Caco-2 (cell line): Measurements from ENCODE around the gene BRD9. TPM values are rescaled to one million over a fixed set of nuclear protein-coding genes. Genes with fewer than 3 reads are reported as not detected.
A peak's percentile ranks its signal among the peaks of the same experiment; 100 is the strongest.

Source experiments
- BruUV-seq: library from RNA; stranded (reverse); fragments of 400-500 nt; replicated peaks from 2 replicates; lab custom pipeline; 2021; lab: Mats Ljungman, UMichigan
- CTCF ChIA-PET: fragments of 300-600 bp; sonication (Branson Sonifier 250); formaldehyde crosslinking; loops from one replicate; lab custom pipeline; 2022; ENCODE audit warnings: antibody characterized with exemption; lab: Charles Lee
- POLR2A ChIA-PET: fragments of 300-600 bp; sonication (Branson Sonifier 250); formaldehyde crosslinking; loops from one replicate; lab custom pipeline; 2022; ENCODE audit warnings: antibody characterized with exemption; lab: Charles Lee
- DNase-seq, 2 experiments: peaks; one replicate each; pipeline versions ENCODE4 v3.0.0 to v3.0.0-alpha.2; 2020 to 2022
- H3K27me3 ChIP-seq: replicated peaks from 2 replicates; pipeline ENCODE4 v1.6.0; 2011; ENCODE audit warnings: low read length; ENCODE audit not compliant: control insufficient read depth, insufficient read depth
- H3K36me3 ChIP-seq: 2 replicates; pipeline ENCODE4 v1.5.1; 2011; ENCODE audit warnings: low read length; ENCODE audit not compliant: control insufficient read depth, insufficient read depth
- H3K4me1 ChIP-seq: fragments of 250-450 bp; sonication (Bioruptor Pico); 2 replicates; pipeline ENCODE4 v1.5.1; 2020; ENCODE audit warnings: mild to moderate bottlenecking
- H3K4me3 ChIP-seq: 2 replicates; pipeline ENCODE4 v1.5.1; 2011; ENCODE audit warnings: low read depth, mild to moderate bottlenecking, control low read depth, low read length
- H3K9me3 ChIP-seq: fragments of 250-450 bp; sonication (Bioruptor Pico); 2 replicates; pipeline ENCODE4 v1.5.1; 2020; ENCODE audit warnings: mild to moderate bottlenecking, moderate library complexity
- H3K27ac Mint-ChIP-seq: one replicate; pipeline ENCODE4 v1.8.0; 2022; ENCODE audit warnings: mixed read lengths; ENCODE audit not compliant: unreplicated experiment
- H3K27me3 Mint-ChIP-seq: one replicate; pipeline ENCODE4 v1.8.0; 2022; ENCODE audit warnings: mixed read lengths; ENCODE audit not compliant: insufficient read depth, unreplicated experiment
- H3K36me3 Mint-ChIP-seq: one replicate; pipeline ENCODE4 v1.8.0; 2022; ENCODE audit warnings: mild to moderate bottlenecking, mixed read lengths; ENCODE audit not compliant: insufficient read depth, unreplicated experiment
- H3K4me1 Mint-ChIP-seq: one replicate; pipeline ENCODE4 v1.8.0; 2022; ENCODE audit warnings: low read depth, mixed read lengths; ENCODE audit not compliant: unreplicated experiment
- H3K4me3 Mint-ChIP-seq: one replicate; pipeline ENCODE4 v1.8.0; 2022; ENCODE audit warnings: mild to moderate bottlenecking, moderate library complexity, mixed read lengths; ENCODE audit not compliant: unreplicated experiment
- H3K9me3 Mint-ChIP-seq: one replicate; pipeline ENCODE4 v1.8.0; 2022; ENCODE audit warnings: mixed read lengths; ENCODE audit not compliant: unreplicated experiment
- CTCF ChIP-seq, 2 experiments: fragments of 200-600 bp in 1 of 2; IDR thresholded peaks; 1 replicate in 1 of 2; 2 replicates in 1 of 2; pipeline versions ENCODE4 v1.5.1 to v1.8.0; 2011 to 2022; ENCODE audit warnings: antibody characterized with exemption in 1 of 2, control low read depth in 1 of 2, inconsistent platforms in 1 of 2, low read depth in 1 of 2, low read length in 1 of 2, mild to moderate bottlenecking in 1 of 2, moderate library complexity in 1 of 2; ENCODE audit not compliant: insufficient read depth in 1 of 2, severe bottlenecking in 1 of 2, unreplicated experiment in 1 of 2
- intact Hi-C: fragments of 100-400 bp; cut with micrococcal nuclease; formaldehyde crosslinking; loops from one replicate; pipeline ENCODE4 v1.10.0; 2022; ENCODE audit not compliant: unreplicated experiment
- total RNA-seq: library from RNA; stranded (reverse); gene quantifications from 2 replicates; pipeline ENCODE4 v1.2.3, GENCODE V29; 2022

The BRD9 gene
- total RNA-seq, 1 experiment from 2014 or later, result 77.5 TPM

GRCh38 chr5:852431-853401 is 39.9 kb downstream of the BRD9 start:
- POLR2A ChIA-PET, result no interaction called here
- CTCF ChIA-PET, result no interaction called here
- no peak for TF ChIP-seq CTCF (IDR thresholded peaks at IDR 0.05; ENCODE audit: insufficient read depth in 1 of 2, low read depth in 1 of 2, low read length in 1 of 2, severe bottlenecking in 1 of 2, unreplicated experiment in 1 of 2)
- Mint-ChIP-seq H3K27me3 (peaks cover 15% of the 10 kb centered on the region), H3K4me1 (no peaks in the 10 kb centered on the region), H3K9me3 (no peaks in the 10 kb centered on the region), H3K36me3 (peaks cover 10% of the 10 kb centered on the region), H3K27ac (no peak overlapping the region), H3K4me3 (no peak overlapping the region)
- no peaks in the 10 kb centered on the region for H3K9me3 ChIP-seq
- peak in 1 of 2 experiments; percentile 27 for DNase-seq
- no peaks in the 10 kb centered on the region for H3K36me3 ChIP-seq
- BruUV-seq, result no TSS peak
- intact Hi-C loops, result no loop called here
- H3K27me3 ChIP-seq, result peaks cover 3% of the 10 kb centered on the region; the same call in 1 of the 2 replicates
- H3K4me3 ChIP-seq, result no peak overlapping the region
- peaks cover 21% of the 10 kb centered on the region for H3K4me1 ChIP-seq

- H3K4me3 ChIP-seq, result no peak overlapping the region
- peaks cover 21% of the 10 kb centered on the region for H3K4me1 ChIP-seq
- POLR2A ChIA-PET, result no interaction called here
- Mint-ChIP-seq H3K27ac (no peak overlapping the region), H3K4me3 (no peak overlapping the region), H3K36me3 (peaks cover 6% of the 10 kb centered on the region), H3K4me1 (no peaks in the 10 kb centered on the region), H3K9me3 (no peaks in the 10 kb centered on the region), H3K27me3 (peaks cover 15% of the 10 kb centered on the region)
- no peaks in the 10 kb centered on the region for H3K36me3 ChIP-seq
- H3K27me3 ChIP-seq, result peaks cover 3% of the 10 kb centered on the region; the same call in 1 of the 2 replicates
- DNase-seq, result peak in 1 of 2 experiments; percentile 0
- CTCF ChIA-PET, result no interaction called here
- no peaks in the 10 kb centered on the region for H3K9me3 ChIP-seq
- TF ChIP-seq CTCF (IDR thresholded peaks at IDR 0.05; ENCODE audit: insufficient read depth in 1 of 2, low read depth in 1 of 2, low read length in 1 of 2, severe bottlenecking in 1 of 2, unreplicated experiment in 1 of 2), result no peak
- BruUV-seq, result no TSS peak
- intact Hi-C loops, result no loop called here
Measured at GRCh38 chr5:852018-852417, 40.6 kb downstream of the BRD9 start.

GRCh38 chr5:851553-851952 is 41.0 kb downstream of the BRD9 start:
- H3K27me3 Mint-ChIP-seq, result peaks cover 15% of the 10 kb centered on the region
- no peaks in the 10 kb centered on the region for H3K36me3 ChIP-seq
- H3K36me3 Mint-ChIP-seq, result peaks cover 6% of the 10 kb centered on the region
- no peak overlapping the region for H3K4me3 ChIP-seq
- no peak for TF ChIP-seq CTCF (IDR thresholded peaks at IDR 0.05; ENCODE audit: insufficient read depth in 1 of 2, low read depth in 1 of 2, low read length in 1 of 2, severe bottlenecking in 1 of 2, unreplicated experiment in 1 of 2)
- no TSS peak for BruUV-seq
- DNase-seq, result peak in 1 of 2 experiments; percentile 24
- peaks cover 21% of the 10 kb centered on the region for H3K4me1 ChIP-seq
- intact Hi-C loops, result no loop called here
- H3K9me3 ChIP-seq, result no peaks in the 10 kb centered on the region
- H3K4me3 Mint-ChIP-seq, result peak overlapping the region; percentile 37
- peaks cover 3% of the 10 kb centered on the region; the same call in 1 of the 2 replicates for H3K27me3 ChIP-seq
- no peak overlapping the region for H3K27ac Mint-ChIP-seq
- CTCF ChIA-PET, result no interaction called here
- no peaks in the 10 kb centered on the region for H3K9me3 Mint-ChIP-seq
- H3K4me1 Mint-ChIP-seq, result no peaks in the 10 kb centered on the region
- POLR2A ChIA-PET, result no interaction called here
